CD4-positive, alpha-beta T cell treated with Interleukin-2 at 100 ng/mL for 4 hours (primary cell): ENCODE results near the gene CHKB.

Experiments used
- DNase-seq: peaks from one replicate; pipeline ENCODE4 v3.0.0-alpha.2; 2020; ENCODE audit warnings: low spot score

CHKB gene

DNA sequence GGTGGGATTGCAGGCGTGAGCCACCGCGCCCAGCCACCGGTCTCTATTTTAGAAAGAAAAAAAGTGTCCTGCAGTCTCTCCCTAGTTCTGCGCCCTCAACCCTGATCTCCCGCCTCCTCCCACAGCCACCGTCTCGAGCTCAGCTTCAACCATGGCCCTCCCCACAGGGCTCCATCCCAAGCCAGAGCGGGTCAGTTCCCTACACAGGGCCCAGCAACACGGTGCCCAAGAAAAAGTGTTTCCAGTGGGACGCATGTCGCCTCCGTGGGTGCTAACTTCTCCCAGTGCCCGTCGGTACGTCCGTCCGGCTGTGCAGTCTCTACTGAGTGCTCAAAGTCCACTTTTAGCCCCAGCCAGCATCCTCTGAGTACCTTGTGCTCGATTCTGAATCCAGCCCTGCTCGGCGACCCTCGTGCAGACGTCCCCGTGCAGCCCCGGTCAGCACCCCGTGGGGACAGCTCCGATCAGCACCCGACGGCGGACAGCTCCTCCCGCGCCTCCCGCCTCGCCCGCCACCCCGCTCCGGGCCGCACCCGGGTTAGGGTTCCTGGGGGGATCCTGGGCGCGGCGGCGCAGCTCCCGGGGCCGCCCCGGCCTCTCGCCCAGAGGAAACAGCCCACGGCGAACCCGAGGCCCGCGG lies 17.3 kb upstream of the CHKB start:
- peak; percentile 56 for DNase-seq

DNA sequence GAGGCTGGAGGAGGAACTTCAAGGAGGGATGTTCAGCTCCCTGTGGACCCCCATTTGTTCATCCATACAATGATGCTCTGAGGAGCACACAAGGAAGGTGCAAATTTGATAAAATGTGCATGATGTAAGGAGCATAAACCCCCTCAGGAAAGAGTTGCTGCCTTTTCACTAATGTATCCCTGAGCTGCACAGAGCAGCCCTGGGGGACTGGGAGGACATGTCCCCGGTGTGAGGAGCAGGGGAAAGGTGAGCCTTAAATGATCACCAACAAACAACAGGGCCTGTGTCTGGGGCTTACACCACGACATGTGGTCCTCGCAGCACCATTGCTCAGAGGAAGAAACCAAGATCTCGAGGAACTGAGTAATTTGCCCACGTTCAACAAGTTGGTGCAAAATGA lies 14.4 kb upstream of the CHKB start:
- no peak for DNase-seq

DNA sequence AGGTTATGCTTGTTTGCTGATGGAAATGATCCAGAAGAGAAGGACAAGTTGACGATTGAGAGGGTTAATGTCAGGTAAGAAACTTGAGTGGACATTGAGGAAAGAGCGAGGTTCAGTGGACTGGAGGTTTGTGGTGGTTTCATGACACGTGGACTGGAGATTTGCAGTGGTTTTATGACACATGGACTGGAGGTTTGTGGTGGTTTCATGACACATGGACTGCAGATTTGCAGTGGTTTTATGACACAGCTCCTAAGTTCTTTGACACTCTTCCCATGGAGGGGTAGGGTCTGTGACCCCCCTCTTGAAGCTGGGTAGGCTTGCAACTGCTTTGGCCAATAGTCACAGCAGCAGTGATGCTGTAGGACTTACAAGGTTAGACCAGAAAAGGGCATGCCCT lies 12.5 kb upstream of the CHKB start:
- no peak for DNase-seq

DNA sequence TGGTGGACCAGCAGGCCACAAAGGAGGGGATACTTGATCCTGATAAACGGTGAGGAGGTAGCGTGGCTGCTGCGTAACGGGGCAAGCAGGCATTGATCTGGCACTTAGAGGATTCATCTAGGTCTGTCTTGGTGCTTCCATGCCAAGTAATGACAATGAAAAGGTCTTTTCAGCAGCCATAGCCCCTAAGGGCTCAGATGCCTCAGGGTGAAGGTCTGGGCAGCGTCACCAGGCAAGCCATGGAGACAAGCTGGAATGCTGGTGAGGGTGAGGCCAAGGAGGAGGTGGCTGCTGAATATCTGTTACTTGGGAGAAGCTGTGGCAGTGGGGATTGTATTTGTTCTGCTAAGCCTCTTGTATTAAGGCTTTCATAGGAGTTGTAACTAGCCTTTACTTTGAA lies 4.8 kb upstream of the CHKB start:
- DNase-seq = no peak

DNA sequence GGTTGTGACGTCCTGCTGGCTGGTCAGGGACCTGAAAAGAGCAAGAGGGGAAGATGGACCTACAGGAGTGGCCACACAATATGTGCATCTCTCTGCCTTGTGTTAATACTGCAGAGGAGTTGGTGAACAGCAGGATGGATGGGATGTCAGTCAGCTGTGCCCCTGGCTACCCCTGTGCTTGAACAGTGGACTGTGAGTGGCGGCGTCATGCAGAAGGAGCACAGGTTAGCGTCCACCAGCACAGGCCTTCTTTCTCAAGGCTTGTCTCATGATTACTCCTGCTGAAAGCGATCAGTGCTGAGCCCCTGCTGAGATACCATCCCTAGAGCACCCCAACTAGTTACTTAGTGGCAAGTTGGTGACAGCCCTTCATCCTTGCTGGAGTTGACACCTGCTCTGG lies 3.8 kb upstream of the CHKB start:
- no peak for DNase-seq

DNA sequence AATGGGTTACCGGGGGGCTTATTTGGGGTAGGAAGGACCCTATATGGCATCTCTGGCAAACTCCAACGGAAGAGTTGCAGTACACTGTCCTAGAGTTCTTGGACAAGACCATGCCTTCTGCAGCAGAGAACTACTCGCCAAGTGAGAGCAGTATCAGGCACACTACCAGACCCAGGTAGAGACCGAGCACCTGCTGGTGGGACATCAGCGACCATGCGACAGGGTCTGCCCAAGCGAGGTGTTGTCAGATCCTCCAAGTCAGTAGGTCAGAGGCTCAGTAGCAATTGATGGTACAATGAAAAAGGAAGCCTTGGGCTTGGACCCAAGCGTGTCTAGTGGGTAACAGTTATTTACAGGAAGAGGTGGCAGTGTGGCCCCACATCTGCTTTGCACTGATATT lies 3.1 kb upstream of the CHKB start:
- DNase-seq = no peak

DNA sequence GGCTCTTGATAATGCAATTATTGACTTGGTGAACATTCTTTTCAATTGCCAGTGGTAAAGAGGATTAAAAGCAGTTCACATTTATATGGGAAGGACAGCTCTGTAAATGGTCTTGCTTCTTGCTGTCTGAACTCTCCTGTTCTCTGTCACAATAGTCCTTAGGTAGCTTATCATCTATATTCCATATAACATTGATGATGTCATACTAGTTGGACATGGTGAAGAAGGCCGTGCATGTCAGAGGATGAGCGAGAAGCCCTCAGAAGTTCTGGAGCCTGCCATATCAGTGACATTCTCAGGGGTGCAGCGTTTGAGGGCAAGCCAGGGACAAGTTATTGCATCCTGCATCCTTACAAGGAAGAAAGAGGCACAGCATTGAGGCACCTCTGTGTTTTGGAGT lies 2.6 kb upstream of the CHKB start:
- no peak for DNase-seq

DNA sequence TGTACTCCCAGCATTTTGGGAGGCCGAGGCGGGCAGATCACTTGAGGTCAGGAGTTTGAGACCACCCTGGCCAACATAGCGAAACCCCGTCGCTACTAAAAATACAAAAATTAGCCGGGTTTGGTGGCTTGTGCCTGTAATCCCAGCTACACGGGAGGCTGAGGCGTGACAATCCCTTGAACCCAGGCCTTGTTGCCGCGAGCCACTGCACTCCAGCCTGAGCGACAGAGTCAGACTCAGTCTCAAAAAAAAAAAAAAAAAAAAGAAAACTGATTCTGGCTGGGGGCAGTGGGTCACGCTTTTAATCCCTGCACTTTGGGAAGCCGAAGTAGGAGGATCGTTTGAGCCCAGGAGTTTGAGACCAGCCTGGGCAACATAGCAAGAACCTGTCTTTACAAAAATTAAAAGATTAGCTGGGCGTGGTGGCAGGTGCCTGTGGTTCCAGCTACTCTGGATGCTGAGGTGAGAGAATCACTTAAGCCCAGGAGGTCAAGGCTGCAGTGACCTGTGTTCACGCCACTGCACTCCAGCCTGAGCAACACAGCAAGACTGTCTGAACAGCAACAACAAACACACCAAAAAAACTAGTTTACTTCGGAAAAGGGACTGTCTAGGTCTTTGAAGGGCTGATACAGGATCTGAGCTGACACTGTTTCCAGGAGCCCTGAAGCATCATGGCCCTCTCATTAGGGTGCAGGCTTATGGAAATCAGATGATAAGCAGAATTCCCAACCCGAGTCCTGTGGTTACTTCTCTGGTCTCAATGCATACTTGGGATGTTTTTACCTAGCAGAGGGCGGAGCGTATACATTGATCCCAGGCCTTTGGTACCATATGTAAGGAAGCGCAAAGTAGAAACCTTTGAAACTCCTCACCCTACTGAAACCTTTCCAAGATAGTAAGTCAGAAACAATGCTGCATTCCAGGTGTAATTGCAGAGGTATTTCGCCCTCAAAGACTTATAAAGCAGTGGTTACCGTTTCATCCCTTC lies 1.8 kb upstream of the CHKB start:
- DNase-seq = no peak

DNA sequence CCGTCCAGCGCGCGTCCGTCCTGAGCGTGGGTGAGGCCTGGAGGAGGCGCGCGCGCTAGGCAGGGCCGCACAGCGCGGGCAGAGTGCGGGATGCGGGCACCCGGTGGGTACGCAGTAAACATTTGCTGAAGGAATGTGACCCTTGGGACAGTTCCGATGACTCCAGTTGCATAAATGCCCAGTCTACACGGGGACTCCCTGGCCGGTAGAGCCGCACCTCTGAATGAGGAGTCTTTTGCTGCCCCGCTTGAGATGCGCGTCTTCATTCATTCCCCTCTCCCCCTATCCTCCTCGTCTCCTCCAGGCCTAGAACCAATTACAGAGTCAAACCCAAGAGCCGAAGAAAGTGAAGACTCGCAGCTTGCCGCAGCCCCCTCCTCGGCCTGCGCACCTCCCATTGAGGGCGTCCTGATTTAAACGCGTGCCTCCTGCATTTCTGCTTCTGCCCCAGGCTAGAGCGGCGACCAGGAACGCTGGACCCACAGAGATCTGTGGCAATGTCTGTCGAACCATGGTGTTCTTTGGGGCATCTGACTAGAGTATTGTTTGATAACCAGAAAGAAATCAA lies 729 bp upstream of the CHKB start:
- no peak for DNase-seq

DNA sequence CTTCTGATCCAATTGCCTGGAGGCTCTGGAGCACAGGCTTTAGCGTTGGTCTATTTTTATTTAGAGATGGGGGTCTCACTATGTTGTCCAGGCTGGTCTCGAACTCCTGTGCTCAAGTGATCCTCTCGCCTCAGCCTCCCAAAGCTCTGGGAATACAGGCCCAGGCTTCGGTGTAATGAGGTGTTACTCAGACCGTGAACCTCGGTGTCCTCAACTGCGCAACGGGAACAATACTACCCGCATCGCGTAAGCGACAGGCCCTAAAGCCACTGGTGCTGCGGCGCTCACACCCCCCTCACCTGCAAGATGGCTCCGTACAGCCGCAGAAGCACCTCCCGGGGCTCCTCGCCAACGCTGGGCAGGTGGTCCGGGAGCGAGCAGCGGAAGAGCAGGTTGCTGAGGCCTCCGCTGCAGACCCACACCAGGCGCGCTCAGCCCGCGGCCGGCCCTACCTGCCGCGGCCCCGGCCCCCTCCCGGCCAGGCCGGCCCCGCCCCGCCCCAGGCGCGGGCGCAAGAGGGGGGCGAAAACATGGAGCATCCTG lies 628 bp downstream of the CHKB start:
- peak; percentile 30 for DNase-seq

DNA sequence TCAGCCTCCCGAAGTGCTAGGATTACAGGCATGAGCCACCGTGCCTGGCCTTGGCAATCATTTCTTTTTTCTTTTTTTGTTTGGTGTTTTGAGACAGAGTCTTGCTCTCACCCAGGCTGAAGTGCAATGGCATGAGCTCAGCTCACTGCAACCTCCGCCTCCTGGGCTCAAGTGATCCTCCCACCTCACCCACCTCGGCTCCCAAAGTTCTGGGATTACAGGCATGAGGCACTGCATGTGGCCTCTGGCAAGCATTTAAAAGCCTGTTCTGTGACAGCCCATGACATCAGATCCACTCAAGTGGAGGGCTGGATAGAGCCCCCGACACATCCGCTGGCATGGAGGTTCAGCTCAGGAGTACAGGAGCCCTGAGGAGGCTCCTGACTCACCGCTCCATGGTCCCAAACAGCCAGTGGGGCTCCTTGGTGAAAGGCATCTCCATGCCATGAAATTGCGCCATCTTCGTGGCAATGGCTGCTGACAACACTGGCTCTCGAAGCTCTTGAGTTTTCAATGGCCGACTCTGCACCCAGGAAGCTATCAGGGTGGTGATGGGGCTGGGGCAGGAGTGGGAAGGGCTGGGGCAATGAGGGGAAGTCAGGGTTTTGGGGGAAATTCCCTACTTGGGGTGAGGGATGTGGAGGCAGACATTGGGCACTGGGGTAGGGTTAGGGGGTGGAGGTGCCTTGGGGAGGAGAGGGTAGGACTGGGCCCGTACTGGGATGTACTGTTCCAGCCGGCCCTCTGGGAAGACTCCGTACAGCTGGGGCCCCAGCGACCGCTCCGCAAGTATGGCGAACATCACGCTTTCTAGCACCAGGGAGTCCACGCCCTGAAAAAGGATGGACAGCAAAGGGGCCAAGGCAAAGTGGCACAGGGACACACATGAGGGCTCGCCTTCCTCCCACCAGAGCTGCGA lies 1.4 kb downstream of the CHKB start:
- DNase-seq = no peak

DNA sequence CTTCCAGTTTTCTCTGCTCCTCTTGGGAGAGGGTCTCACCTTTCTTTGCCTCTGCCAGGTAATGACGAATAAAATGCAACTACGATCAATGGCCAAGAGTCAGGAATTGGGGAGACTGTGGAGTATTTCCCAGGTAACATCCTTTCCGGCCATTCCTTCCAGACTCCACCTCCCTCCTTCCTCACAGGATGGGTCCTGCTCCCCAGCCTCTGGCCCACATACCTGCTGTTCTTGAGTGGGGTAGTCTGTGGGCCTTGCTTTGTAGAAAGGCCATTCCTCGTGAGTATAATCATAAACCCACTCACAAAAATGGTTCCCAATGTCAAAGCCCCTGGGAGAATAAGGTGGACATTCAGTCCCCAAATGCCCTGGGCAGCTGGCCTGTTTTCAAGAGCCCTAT lies 2.9 kb downstream of the CHKB start:
- DNase-seq = no peak

DNA sequence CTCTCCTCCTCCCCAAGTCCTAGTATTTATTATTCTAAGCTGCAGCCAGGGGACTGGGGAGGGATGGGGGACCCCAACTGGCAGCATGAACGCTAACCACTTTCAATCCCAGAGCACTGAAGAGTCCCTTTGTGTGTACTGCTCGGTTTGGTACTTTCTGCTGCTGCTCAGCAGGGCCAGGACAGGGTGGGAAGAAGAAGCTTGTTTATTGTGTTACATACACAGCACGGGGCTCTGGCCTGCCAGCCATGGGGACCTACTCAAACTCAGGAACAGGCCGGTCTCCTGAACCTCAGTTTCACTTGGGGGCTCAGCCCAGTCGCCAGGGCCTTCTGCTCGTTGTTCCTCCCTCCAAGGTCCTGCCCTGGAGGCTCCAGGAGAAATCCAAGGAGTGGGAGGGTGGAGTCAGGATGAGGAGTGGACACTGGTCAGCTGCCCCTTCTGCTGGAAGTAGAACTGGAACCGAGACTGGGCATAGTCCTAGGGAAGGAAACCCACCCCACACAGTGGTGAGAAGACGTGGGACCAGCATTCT lies 3.8 kb downstream of the CHKB start:
- DNase-seq = no peak

DNA sequence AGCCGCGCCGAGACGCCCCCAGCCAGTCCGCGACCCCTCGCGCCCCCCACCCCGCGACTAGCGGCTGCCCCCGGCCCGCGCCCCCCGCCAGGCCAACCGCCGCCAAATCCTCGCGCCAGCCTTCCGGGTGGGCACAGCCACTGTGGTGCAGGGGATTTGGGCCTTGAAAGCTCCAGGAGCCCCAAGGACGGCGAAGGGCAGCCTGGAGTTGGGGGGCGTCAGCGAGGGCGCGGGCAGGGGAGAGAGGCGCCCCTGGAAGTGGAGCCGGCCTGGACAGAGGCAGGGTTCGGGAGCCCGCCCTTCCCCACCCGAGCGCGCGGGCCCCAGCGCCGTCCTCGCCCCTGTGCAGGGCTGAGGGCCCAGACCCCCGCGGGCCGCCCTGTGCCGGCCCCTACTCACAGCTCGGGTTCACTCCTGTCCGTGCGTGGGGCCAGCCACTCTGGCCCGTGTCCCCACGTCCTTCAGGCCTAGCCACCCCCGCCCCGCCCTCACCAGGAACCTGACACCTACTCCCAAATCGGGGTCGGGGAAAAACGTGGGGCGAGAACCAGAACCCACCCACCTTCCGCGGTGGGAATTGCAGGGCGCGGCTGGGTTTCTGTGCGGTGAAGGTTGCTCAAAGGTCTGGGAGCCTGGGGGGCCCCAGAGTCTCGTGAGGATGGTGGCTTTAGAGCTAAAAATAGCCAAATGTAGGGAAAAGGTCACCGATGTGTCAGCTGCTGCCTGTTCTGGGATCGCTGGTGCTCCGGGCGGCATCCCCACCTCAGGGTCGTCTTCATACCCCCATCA lies 4.5 kb downstream of the CHKB start, which contains the start of gene CPT1B:
TSS of gene CPT1B (minus strand) at position 441 of the 789 bp plus-strand sequence. CDS start 512 bp downstream, outside the sequence.
- DNase-seq = no peak

DNA sequence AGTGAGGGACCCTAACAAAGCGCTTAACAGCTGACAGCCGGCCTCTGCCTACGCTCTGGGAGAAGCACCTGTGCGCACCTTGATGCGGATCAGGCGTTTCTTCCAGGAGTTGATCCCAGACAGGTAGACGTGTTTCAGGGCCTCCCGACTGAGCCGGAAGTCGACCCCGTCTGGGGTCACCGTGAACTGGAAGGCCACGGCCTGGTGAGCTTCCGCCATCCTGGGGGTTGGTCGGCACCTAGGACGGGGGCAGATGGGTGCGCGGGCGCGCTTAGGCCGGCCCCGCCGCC lies 5.0 kb downstream of the CHKB start:
- DNase-seq = no peak

DNA sequence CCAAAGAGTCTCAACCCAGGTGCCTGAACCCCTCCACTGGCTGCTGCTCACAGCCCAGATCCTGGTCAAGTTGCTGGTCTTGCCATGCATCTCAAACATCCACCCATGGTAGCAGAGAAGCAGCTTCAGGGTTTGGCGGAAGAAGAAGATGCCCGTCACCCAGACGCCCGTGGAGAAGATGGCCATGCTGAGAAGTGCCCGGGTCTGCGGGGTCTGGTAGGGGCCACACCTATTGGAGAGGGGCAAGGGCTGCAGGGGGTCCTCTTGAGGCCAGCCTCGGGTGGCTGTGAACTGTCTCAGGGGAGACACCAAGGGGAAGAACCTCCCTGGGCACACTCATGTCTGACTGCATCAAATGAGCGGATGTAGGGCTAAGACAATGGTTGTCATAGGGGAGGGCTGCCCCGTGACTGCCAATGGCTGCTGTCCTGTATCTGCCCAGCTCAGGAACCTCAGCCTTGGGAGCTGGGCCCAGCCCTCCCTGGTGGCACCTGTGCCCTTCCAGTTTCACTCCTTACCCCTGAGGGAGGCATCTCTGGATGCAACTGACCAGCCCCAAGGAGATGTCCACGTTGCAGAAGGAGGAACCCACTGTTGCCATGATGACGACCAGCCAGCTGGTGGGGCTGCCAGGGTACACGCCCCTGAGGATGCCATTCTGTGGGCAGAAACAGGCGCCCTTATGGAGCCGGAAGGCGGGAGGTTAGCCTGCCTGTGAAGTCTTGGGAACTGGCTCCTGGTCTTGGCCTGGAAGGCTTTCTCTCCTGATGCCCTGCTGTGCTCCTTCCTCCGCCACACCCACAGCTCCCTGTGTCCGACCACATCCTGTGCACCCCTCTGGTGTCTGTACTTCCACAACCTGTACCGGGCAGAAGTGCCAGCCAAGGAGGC lies 5.6 kb downstream of the CHKB start:
- DNase-seq = no peak

DNA sequence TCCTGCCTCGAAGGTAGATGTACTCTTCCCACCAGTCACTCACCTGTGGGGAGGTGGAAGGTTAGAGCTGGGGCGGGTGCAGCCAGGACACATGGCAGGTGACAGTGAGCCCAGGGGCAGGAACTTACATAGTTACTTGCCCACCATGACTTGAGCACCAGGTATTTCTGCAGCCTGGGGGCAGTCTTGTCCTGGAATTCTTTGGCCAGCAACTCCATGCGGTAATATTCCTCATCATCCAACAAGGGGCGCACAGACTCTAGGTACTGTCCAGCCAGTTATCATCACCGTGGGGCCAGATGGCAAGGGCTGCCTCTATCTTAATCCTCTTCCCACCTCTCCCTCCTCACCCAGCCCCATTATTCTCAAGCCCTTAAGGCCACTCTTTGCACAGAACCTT lies 6.6 kb downstream of the CHKB start:
- no peak for DNase-seq

DNA sequence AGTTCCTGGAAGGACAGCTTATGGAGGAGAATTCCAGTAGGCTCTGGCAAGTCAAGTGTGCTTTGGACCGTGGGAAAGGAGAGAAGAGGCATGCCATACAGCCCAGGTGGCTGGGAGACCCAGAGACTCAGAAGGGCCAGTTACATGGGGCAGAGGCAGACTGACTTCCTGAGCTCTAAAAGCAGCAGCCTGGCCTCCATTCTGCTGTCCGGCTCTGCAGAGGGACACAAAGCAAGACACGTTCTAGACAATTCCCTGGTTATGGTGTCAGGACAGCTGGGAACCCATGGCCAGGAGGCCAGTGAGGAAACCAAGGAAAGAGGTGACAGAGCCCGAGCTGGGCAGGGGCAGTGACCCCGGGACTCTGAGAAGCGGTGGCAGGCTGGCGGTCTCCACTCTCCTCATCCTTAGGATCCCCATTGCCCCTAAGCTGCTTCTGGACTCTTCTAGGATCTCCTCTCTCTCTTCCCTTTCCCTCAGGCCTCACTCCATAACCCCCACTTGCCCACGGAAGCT lies 7.2 kb downstream of the CHKB start:
- DNase-seq = no peak

DNA sequence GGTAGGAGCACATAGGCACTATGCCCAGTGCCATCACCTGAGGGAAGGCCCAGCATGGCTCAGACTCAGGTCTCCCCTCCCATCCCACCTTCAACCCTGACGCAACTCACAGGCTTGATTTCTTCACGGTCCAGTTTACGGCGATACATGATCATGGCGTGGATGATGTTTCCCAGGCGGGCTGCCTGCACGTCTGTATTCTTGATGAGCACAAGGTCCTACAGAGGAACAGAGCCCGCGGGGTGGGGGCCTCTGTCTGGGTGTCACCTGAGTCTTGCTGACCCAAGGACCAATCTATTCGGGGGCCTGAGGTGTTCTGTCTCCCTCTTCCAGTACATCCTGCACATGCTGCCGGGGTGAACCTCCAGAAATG lies 8.3 kb downstream of the CHKB start:
- no peak for DNase-seq
